Measurements from ENCODE around the gene PWWP2B.

The PWWP2B gene

DNA sequence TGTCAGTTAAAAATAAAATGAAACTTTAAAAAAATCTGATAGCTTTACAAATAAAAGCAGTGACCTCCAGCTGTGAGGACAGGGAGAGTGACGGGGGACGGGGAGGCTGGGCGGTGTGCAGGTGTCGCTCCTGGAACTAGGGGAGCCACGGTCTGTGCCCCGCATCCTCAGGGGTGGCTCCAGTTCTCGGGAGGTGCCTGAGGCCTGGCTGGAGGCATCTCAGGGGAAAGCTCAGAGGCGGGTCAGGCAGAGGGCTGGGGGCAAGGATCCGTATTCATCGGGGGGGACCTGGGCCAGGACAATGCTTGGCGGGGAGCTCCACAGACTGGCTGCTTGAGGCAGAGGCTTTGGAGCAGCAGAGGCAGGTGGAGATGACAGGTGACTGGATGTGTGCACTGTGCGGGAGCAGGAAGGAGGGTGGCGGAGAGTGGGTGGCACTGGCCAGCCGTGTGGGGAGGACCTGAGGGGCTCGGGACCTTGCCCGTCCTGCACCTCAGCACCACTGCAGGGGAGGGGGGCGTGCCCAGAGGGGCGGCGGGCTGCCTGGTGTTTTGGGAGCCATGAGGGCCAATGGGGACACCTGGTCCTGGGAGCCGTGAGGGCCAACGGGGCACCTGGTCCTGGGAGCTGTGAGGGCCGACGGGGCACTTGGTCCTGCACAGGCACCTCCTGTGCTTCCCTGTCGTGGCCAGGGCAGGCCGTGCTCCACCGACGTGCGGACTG, 13.2 kb downstream of the PWWP2B start:
- ChIA-PET POLR2A (interaction anchor here (1.2 kb wide), 1 partner anchor 11 kb away, joined by 3 read pairs; no protein-coding TSS in a partner anchor), CTCF (interaction anchor here (1.1 kb wide), 1 partner anchor 37 kb away, joined by 3 read pairs; no protein-coding TSS in a partner anchor)
- TF ChIP-seq SUZ12 (IDR thresholded peaks at IDR 0.05) (no peak), CTBP1 (IDR thresholded peaks at IDR 0.05; ENCODE audit: borderline replicate concordance) (no peak), TARDBP (IDR thresholded peaks at IDR 0.05) (no peak), FOXA1 (IDR thresholded peaks at IDR 0.05) (no peak), NFRKB (IDR thresholded peaks at IDR 0.05) (no peak), SP1 (IDR thresholded peaks at IDR 0.05) (no peak), LEF1 (IDR thresholded peaks at IDR 0.05; ENCODE audit: borderline replicate concordance) (no peak), BHLHE40 (IDR thresholded peaks at IDR 0.05; ENCODE audit: borderline replicate concordance) (no peak), FOXK2 (IDR thresholded peaks at IDR 0.05) (no peak), FOXM1 (IDR thresholded peaks at IDR 0.05; ENCODE audit: borderline replicate concordance) (no peak), HDGF (IDR thresholded peaks at IDR 0.05; ENCODE audit: borderline replicate concordance) (no peak), ELF4 (IDR thresholded peaks at IDR 0.05) (no peak), PKNOX1 (IDR thresholded peaks at IDR 0.05) (no peak), ZNF384 (IDR thresholded peaks at IDR 0.05) (no peak), L3MBTL2 (conservative IDR thresholded peaks at IDR 0.05) (no peak), ARNT (IDR thresholded peaks at IDR 0.05) (no peak)
- no peak for DNase-seq (ENCODE audit: extremely low spot score)

GRCh38 chr10:132410779-132411532, 14.0 kb downstream of the PWWP2B start:
- CTCF ChIA-PET, result interaction anchor here (0.6 to 1.1 kb wide), 2 partner anchors 18 to 36 kb away, joined by 3 read pairs; no protein-coding TSS in a partner anchor
- no peak for DNase-seq (ENCODE audit: extremely low spot score)
- TF ChIP-seq FOXK2 (IDR thresholded peaks at IDR 0.05) (no peak), PKNOX1 (IDR thresholded peaks at IDR 0.05) (no peak), CTBP1 (IDR thresholded peaks at IDR 0.05; ENCODE audit: borderline replicate concordance) (no peak), LEF1 (IDR thresholded peaks at IDR 0.05; ENCODE audit: borderline replicate concordance) (no peak)
- POLR2A ChIA-PET, result interaction anchor here (1.0 to 1.2 kb wide), 2 partner anchors 10 kb away, joined by 3 to 4 read pairs; no protein-coding TSS in a partner anchor

- ChIA-PET CTCF (interaction anchor here (0.6 kb wide), 2 partner anchors 19 to 51 kb away, joined by 3 read pairs; no protein-coding TSS in a partner anchor), POLR2A (interaction anchor here (1.0 kb wide), 1 partner anchor 10 kb away, joined by 4 read pairs; no protein-coding TSS in a partner anchor)
- peak; percentile 75 for DNase-seq (ENCODE audit: extremely low spot score)
- TF ChIP-seq ZNF384 (IDR thresholded peaks at IDR 0.05) (no peak), CTBP1 (IDR thresholded peaks at IDR 0.05; ENCODE audit: borderline replicate concordance) (no peak), FOXA1 (IDR thresholded peaks at IDR 0.05) (no peak), NFRKB (IDR thresholded peaks at IDR 0.05) (no peak), ARNT (IDR thresholded peaks at IDR 0.05) (no peak), SP1 (IDR thresholded peaks at IDR 0.05) (no peak), FOXK2 (IDR thresholded peaks at IDR 0.05) (no peak), L3MBTL2 (conservative IDR thresholded peaks at IDR 0.05) (no peak), PKNOX1 (IDR thresholded peaks at IDR 0.05) (no peak), TARDBP (IDR thresholded peaks at IDR 0.05) (no peak), BHLHE40 (IDR thresholded peaks at IDR 0.05; ENCODE audit: borderline replicate concordance) (no peak), HDGF (IDR thresholded peaks at IDR 0.05; ENCODE audit: borderline replicate concordance) (no peak), ELF4 (IDR thresholded peaks at IDR 0.05) (no peak), LEF1 (IDR thresholded peaks at IDR 0.05; ENCODE audit: borderline replicate concordance) (no peak), FOXM1 (IDR thresholded peaks at IDR 0.05; ENCODE audit: borderline replicate concordance) (no peak), SUZ12 (IDR thresholded peaks at IDR 0.05) (no peak)
Observed at GRCh38 chr10:132411561-132412253, 14.7 kb downstream of the PWWP2B start.

DNA sequence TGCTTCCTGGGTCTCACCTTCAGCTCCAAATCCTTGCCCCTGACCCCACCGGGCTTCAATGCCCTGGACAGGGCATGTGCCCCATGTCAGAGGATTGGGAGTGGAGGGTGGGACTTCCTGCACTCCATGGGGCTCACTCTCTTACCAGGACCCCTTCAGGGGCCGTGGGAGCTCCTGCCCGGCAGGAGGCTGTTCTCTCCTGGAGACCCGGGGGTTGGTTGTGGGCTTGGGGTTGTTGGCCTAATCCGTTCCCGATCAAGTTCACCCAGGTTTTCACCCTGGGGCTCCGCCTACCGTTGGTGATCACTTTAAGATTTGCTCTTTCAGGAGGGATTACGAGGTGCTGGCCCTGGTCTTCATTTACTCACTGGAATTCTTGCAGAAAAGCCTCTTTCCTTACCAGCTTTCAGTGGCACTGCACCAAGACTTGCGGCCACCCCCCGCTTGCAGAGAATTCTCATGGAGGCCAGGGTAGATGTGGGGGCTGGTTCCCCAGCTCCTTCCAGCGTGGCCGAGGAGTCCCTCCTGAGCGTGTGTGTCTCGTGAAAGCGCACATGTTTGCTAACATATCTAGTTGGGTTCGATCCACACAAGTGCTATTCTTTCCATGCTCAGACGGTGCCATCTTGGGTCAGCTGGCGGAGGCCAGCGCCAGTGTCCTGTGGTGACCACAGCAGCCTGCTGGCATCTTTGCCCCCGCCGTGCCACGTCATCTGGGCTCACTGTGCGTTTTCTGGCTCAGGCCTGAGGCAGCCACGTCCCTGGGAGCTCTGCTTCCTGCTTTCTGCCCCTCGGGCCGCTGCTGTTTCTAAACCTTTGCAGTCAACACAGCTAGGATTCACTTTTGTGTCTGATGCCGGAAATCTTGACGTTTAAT, 15.6 kb downstream of the PWWP2B start:
- DNase-seq (ENCODE audit: extremely low spot score), result no peak
- no peak for TF ChIP-seq CTBP1 (IDR thresholded peaks at IDR 0.05; ENCODE audit: borderline replicate concordance)
- TF ChIP-seq SP1 (IDR thresholded peaks at IDR 0.05), result no peak
- no peak for TF ChIP-seq BHLHE40 (IDR thresholded peaks at IDR 0.05; ENCODE audit: borderline replicate concordance)
- no peak for TF ChIP-seq TARDBP (IDR thresholded peaks at IDR 0.05)
- no peak for TF ChIP-seq HDGF (IDR thresholded peaks at IDR 0.05; ENCODE audit: borderline replicate concordance)
- ChIA-PET POLR2A (interaction anchor here (0.9 to 1.0 kb wide), 2 partner anchors 11 to 15 kb away, joined by 3 to 4 read pairs; partner anchors contain the start of gene PWWP2B), CTCF (interaction anchor here (0.7 kb wide), 1 partner anchor 254 kb away, joined by 3 read pairs; no protein-coding TSS in a partner anchor)

Measured in HEK293T (cell line).